VCaP (cell line): Measurements from ENCODE around the gene GMDS.

ENCODE experiments used
- H3K27ac ChIP-seq: fragments of 450-650 bp; 2 replicates; pipeline ENCODE4 v1.5.1; 2017
- TF ChIP-seq, protein P1 (sequence below): fragments of 450-650 bp; conservative IDR thresholded peaks from 2 replicates; pipeline ENCODE4 v1.5.1; 2017; ENCODE audit warnings: mild to moderate bottlenecking, moderate library complexity

The GMDS gene

GRCh38 chr6:1639430-1639829 lies 606.0 kb downstream of the GMDS start:
- TF ChIP-seq, protein P1, sequence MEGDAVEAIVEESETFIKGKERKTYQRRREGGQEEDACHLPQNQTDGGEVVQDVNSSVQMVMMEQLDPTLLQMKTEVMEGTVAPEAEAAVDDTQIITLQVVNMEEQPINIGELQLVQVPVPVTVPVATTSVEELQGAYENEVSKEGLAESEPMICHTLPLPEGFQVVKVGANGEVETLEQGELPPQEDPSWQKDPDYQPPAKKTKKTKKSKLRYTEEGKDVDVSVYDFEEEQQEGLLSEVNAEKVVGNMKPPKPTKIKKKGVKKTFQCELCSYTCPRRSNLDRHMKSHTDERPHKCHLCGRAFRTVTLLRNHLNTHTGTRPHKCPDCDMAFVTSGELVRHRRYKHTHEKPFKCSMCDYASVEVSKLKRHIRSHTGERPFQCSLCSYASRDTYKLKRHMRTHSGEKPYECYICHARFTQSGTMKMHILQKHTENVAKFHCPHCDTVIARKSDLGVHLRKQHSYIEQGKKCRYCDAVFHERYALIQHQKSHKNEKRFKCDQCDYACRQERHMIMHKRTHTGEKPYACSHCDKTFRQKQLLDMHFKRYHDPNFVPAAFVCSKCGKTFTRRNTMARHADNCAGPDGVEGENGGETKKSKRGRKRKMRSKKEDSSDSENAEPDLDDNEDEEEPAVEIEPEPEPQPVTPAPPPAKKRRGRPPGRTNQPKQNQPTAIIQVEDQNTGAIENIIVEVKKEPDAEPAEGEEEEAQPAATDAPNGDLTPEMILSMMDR: no peak
- no peak overlapping the region for H3K27ac ChIP-seq

DNA sequence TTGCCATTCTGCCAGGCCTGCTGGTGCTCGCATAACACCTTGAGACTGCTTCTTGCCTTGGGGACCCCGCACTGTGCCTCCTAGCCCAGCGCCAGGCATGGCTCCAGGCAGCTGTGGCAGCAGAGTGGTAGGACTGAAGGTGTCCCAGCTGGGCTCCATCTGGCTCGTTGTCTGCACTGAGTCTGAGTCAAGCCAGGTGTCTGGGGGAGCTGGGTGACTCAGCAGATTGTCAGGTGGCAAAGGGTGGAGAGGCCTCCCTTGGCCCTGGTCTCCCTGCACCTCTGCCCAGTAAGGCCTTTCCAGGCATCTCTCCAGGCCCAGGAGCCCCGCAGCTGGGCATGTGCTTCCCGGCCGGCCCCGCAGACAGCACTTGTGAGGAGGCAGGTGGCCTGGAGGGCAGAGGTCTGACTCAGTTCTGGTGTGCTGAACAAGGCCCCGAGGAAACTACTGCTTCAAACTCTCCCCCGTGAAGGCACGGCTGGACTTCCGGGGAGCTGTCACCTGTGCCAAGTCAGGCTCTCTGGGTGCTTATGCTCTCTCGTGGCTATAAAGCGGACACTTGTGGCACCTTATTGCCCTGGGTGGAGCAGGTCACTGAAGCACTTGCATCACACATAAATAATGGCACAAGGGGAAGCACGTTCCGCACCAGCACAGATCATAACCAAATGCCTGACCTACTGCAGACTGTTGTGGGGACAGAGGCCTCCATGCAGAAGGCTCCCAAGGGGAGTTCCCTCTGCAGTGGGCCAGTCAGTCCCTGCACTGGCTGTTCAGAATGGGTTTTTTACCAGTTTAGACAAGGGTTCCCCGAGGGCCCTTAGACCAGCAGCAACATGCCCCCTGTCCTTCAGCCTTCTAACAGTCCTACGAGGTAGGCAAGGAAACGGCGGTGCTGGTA lies 608.2 kb downstream of the GMDS start:
- H3K27ac ChIP-seq: no peak overlapping the region
- TF ChIP-seq, protein P1: no peak

DNA sequence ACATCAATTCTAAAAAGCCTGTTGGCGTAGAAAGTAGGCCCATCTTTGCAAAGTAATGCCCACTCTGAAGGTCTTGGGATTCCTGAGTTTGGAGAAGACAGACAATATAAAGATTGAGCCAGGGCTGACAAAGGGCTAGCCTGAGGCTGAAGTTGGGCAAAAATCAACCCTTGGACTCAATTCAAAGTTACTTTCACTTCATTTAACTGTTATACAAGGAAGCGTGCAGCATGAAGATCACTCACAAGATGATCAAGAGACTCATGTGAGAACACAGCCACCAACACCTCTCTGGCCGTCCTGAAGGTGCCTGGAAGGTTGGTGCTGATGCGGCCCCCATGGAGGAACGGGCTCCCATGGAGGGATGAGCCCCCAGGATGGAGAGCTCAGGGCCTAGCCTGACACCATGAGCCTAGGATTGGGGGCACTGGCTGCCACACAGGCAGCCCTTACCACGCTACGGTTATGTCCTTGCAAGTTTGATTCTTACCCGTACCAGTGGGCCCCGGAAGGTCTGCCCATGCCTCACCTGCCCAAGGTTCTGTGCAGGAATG lies 609.1 kb downstream of the GMDS start:
- H3K27ac ChIP-seq: no peak overlapping the region
- TF ChIP-seq, protein P1: no peak

- TF ChIP-seq, protein P1: no peak
- no peak overlapping the region for H3K27ac ChIP-seq
Measured at GRCh38 chr6:1635305-1636010, 609.9 kb downstream of the GMDS start.

DNA sequence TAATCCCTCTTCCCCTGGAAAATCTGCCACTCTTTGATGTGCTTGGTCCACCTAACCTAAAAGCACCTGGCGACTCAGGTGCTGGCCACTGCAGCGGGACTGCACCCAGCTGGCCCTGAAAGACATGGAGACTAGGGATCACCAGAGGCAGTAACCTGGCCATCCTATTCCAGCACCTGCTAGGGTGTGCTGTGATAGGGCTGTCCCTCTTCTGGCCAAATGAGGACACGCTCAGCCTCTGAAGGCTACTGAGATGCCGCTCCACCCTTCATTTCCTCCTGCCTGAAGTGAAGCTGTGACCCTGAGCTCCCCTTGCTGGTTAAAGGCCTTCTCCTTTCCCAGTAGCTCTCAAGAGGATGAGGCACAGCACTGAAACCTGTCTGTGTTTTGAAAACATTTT lies 611.3 kb downstream of the GMDS start:
- TF ChIP-seq, protein P1: no peak
- H3K27ac ChIP-seq: no peak overlapping the region

DNA sequence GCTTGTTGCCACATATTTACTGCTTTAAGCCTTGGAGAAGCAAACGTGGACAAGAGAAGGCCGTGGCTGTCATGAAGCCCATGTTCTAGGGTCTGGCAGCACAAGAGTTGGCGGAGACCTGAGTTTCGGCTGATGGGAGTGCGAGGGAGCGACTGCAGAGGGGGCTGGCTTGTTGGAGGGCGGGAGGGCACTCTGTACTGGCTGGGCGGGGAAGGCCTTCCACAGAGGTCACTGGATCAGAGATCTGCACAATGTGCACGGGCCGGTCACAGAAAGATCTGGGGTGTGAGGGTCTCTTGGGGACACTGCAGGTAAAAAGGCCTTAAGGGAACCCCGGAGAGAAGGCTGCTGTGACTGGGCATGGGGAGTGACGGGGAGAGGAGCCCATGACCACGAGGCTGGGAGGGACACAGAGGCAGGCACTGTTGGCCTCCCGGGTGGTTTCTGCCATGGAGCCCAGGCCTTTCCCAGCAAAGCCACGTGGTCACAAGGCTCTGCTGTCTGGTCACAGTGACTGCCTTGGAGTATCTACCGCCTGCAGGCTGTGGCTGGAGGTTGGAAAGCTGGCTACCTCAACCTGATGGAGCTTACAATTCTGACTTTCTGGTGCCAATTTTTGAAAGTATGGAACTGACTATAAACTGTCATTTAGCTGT lies 611.9 kb downstream of the GMDS start:
- no peak overlapping the region for H3K27ac ChIP-seq
- TF ChIP-seq, protein P1: no peak

- TF ChIP-seq, protein P1: no peak
- H3K27ac ChIP-seq: no peak overlapping the region
Measured at GRCh38 chr6:1631251-1631650, 614.2 kb downstream of the GMDS start.
